ENCODE results near the gene CFAP221.

Gene CFAP221

DNA sequence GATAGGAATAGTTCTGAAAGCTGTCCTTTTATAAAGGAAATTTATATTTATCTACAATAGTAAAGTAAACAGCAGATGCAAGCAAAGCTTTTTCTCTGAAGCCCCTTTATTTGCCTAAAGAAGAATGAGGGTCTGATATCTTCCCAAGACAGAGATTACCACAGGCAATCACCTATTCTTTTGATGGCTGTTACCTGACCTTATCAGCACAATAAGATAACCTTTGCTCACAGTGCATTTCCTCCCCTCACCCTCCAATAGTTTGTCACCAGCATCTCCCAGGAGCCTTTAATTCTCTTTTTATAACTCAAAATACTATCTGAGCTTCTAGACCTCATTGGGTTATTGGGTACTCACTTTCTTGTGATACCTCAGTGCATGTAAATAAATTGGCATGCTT, 6.5 kb upstream of the CFAP221 start:
- DNase-seq, result no peak

DNA sequence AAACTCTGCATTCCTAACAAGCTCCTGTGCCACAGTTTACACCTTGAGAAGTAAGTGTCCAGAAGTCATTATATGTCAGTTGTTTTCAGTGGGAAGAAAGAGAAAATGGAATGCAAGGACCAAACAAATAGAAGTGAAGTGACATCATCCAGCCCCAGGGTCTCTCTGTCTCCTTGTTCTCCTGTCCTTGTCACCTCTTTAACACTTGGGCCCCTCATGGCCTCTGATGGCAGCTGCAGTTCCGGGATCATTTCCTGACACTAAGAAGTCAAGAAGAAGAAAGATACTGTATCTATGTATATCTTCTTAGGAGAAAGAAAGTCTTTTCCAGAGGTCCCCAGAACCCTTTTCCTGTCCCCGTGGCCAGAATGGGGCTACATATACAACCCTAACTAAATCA, 2.8 kb upstream of the CFAP221 start:
- no peak for DNase-seq

DNA sequence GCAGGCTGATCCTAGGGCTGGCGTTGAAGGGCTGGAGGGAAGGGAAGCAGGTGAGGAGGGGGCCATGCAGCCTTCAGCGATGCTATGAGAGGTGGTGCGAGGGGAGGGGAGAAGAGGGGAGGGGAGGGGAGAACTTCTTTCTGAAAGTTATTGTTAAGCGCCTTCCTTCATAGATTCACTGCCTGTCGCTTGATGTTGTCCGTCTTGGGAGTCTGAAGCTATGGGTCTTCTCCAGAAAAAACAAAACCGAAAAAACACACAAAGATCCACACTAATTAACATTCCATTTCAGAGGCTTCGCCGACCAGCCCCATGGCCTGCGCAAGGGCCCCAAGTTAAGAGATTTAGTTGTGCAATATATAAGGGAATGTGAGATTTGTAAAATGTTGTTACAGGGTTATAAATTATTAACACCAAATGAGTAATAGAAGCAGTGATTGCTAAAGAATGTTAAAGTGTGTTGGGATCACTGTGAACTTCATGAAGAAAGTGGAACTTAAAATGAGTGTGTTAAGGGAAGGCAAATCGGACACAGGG, 758 bp downstream of the CFAP221 start:
- no peak for DNase-seq

DNA sequence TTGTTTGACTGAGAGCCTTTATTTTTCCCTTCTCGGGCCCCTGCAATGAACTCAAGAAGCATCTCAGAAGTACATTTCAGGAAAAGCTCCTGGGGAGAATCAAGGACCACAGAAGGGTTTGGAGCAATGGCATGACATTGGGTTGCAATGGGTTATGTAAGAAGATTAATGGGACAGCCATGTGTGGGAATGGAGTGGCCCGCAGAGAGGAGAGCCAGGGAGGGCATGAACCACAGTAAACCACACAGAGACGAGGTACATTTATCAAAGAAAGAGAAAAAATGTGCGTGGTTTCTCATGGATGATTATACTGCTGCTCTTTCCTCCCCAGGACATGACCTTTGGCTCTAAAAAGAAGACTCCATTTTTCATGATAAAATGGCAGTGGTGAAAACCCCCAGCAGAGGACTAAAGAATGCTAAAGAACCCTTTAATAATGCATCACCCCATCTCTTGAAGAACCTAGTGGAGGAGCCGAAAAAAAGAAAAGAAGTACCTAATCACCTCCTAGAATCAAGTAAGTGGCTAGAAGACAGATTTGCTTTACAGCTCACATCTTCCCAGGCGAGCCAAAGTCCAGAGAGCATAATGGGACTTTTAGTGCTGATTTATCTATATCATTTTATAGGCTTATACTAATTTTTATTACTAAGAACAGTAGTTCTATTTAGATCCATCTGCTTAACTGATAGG, 1.7 kb downstream of the CFAP221 start:
- DNase-seq, result no peak

DNA sequence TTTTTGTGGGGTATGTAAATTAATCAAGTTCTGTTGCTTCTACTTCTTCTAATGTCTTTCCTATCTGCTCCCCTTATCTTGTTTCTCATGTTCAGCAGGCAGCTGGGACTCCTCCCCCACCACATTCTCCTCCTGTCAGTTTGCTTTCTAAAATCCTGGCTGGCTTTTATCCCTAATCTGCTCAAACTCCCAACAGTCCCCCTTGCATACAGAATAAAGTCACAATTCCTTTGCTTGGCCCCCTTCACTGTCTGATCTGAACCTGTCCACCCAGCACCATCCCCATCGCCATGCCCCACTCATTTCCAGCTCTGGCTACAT, 2.2 kb downstream of the CFAP221 start:
- DNase-seq, result no peak

DNA sequence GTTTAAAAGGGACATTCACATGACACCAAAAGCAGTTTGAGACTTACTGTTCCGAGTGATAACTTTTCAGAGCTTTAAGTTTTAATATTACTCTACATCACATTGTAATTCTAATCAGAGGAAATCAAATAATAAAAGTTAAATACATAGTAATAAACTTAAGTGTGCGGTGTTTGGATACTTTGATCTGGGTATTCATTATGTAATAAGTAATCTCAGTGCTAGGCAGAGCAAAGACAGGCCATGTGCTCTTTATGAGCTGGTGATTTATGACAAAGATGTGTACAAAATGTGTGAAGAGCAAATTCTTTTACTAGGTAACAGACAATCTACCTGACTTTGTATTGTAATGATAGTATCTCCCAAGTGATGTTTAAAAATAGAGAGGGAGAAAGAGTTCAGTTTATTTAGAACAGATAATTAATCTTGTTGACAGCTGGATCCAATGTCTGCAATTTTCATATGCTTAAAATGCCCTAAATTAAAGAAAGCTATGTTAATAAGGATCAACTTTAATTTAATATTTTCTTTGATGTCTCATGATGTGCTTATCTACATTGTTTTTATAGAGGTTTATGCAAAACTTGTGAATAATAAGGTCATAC, 4.4 kb downstream of the CFAP221 start:
- no peak for DNase-seq

DNA sequence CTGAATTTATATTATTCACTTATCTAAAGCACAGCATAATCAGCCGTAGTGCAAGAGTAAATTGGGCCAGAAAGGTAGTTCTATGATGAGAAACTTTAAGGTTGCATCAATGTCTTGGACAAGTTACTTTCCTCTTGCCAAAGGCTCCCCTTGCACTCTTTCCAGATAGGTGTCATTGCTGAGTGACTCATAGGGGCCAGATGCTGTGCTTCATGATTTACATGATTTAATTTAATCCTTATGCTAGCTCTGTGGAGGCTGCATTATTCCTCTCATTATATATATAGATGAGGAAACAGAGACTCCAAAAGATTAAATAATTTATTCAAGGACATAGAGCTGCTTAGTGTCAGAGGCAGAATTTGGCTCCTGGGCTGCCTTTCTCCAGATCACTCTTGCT, 5.0 kb downstream of the CFAP221 start:
- no peak for DNase-seq

DNA sequence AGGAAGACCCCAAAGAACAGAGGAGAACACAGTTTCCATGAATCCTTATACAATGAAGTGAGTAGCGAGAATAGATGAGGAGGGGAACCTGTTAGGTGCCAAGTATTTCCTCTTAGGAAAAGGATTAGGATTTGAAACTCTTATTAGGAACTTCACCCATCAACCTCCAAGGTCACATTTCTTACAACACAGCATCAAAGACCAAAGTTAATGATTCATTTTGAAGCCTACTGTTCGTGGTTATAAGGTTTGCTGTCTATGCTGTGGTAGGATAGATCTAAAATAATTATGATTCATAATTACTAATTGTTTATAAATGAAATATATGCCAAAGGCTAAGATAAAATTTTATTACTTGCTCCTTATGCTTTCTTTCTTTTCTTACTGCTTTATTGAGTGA, 6.1 kb downstream of the CFAP221 start:
- no peak for DNase-seq

DNA sequence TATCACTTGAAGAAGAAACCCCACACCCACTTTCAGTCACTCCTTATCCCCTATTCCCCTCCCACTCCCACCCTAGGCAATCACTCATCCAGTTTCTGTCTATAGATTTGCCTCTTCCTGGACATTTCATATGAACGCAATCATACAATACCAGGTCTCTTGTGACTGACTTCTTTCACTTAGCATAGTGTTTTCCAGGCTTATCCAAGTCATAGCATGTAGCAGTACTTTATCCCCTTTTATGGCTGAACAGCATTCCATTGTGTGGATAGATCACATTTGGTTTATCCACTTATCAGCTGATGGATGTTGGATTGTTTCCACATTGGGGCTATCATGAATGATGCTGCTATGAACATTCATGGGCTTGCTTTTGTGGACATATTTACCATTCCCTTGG, 6.6 kb downstream of the CFAP221 start:
- DNase-seq, result no peak

DNA sequence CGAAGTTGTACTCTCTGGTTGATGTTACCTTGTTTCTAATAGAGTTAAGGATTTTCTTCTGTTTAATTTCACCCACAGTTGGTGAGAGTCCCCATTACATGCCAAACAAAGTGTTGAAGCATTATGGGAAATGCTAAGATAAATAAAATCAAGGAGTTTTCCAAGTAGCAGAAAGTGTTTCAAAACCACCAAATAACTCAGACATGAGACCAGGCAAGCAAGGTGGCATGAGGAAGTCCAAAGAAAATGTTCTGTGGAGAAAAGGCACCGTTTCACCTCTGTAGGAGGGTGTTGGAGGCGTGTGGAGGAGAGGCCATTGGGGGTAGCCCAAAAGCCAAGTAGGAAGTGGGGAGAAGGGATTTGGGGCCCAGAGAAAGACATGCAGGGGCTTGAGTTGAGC, 8.7 kb downstream of the CFAP221 start:
- DNase-seq, result no peak

DNA sequence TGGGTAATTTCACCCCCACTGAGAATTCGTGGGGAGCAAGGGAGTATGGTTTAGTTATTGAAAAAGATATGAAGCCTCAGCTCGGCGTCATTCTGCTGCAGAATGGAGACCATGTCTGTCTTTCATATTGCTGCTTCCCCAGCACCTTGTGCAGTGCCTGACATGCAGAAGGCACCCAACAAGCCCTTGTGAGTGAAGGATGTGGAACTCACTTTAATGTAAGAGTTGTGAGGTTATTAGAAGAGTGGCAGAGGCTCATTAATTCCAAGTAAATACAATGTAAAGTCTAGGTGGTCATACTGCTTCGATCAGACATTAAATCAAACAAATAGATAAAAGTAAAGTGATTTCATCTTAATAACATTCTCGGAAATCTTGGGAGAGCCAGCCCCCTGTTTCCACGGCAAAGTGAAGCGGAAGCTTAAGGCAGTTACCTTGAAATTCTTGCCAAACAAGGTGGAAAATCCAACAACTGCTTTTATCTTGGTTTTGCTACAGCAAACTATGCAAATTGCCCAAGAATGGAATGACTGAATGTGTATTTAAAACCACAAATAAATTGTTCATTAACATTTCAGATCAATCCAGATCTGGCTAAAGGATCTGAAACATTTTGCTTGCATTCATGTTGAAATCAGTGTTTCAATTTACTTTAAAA, 9.6 kb downstream of the CFAP221 start:
- DNase-seq, result no peak

DNA sequence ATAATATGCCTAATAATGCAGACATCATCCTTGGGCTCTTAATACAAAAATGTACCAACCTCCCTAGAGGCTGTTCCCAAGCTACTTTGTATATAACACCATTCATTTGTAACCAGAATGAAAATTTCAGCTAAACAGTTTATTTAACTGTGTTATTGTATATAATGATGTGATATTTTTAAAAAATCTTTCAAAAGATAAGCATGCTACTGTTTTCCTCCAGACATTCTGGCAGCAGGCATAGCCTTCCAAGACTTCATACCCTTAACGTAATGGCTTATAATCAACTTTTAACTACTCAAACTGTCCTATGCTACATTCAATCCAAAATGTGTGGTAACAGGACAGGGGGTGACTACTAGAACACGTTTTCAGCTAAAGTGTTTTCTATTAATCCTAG, 21.2 kb downstream of the CFAP221 start:
- no peak for DNase-seq

DNA sequence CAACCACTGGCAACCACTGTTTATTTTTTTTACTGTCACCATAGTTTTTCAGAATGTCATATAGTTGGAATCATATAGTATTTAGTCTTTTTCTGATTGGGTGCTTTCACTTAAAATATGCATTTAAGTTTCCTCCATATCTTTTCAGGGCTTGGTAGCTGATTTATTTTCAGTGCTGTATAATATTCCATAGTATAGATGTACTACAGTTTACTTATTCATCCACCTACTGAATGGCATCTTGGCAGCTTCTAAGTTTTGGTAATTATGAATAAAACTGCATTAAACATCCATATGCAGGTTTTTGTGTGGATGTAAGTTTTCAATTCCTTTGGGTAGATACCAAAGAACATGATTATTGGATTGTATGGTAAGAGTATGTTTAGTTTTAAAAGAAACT, 23.0 kb downstream of the CFAP221 start:
- DNase-seq, result no peak

DNA sequence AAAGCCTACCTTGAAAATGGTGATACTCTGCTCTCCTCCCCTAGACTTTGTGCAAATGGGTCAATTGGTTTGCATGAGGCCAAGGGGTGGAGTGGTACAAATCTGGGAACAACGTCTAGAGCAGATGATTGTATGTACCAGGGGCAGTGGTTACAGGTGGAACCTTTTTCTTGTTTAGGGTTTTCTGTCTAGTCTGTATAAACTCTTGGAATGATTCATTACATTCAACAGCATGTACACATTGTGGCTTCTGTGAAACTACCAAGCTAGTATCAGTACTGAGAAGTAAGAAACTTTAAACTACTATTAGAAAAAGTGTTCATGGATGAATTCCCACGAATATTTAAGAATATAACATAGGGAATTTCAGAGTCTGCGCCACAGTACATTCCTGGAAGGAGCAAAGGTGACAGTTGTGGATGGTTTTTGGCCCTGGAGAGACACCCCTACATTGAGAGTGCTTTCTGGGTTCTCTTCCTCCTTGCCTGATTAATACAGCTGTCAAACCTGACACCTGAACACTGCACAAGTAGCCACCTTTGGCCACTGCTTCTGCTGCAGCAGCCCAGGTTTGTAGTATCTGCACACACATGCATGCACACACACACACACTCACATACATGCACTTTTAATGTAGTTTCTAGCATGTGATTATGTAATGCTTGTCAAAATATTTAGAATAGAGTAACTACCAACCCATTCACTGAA, 30.0 kb downstream of the CFAP221 start:
- DNase-seq, result no peak

DNA sequence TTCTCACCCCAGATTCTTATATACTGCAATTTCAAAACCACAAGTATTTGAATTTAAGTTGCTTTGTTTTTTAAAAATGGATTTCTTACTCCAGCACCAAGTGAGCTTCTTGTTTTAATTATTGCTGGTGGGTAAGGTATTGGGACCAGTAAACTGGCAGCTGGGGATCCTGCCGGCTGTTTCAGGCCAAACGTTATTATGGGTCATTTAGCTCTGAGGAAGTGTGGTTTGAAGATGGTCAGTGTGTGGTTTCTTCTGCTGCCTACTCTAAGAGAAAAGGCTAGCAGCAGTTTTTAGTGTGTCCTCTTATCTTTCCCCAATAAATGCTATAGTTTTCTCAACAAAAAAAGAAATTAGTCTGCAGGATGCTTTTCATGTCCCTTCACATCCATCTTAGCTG, 30.6 kb downstream of the CFAP221 start:
- no peak for DNase-seq

DNA sequence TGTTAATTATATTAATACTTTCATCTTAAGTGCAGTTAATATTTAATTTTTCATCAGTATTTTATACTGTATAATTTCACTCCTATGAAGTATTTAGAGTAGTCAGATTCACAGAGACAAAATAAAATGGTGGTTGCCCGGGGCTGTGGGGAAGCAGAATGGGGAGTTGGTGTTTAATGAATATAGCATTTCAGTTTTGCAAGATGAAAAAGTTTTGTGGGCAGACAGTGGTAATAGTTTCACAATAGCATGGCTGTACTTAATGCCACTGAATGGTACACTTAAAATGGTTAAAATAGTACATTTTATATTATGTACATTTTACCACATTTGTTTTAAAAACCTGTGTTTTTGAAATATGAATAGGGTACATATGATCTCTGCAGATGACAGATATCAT, 31.2 kb downstream of the CFAP221 start:
- no peak for DNase-seq

DNA sequence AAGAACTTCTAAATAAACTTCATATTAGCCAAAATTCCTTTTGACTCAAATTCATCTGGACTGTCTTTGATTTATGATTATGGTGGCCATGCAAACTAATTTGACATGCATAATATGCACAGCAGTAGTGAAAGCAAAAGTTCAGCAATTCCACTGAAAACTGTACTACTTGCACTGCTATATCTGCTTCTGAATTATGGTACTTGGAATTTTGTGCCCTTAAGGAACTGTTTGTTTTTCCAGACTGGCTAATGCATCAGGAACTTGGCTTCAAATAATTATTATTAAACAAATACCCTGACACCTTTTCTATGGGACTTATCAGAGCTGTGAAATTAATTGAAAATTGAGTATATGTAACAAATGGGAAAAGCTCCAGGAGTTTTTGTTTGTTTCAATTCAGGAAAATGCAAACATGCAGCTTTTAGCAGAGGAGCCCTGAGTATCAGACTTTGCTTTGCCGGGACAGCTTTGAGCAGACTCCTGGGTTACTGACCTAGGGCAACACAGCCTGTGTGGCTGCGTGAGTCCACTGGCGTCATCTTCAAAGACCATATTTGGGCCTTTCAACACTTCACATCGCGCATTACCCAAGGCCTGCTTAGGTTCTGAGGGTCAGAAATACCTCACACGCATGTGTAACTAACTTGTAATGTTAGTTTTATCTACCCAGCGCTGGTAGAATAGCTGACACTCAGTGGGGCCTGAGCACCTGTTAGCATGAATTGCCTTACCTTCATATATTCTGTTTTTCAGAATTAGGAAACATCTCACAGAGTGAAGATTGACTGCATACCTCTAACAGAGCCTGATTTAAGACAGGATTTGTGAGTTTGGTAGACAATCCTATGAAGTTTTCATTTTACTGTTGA, 35.4 kb downstream of the CFAP221 start:
- DNase-seq, result no peak

DNA sequence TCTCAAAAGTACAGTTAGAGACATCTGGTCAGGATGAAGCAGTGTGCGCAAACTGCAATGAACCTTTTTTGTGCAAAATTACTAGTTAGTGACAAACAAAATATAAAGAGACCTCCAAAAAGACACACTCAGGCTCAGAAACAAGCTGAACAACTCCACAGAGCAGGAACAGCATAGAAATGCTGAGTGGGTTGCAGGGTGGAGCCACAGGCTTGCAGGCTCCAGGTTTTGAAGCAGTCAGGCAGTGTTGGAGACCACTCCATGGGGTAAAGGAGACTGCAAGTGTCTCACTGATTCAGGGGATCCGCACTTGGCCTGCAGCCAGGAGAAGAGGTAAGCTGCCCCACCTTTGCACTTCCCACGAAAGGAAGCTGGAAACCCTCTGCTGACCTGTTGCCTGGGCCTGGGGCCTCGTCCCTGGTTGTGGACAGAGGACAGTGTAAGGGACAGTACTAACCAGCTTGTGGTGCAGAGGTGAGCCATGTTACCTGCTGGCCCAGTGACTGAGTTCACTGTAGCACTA, 36.4 kb downstream of the CFAP221 start:
- no peak for DNase-seq

DNA sequence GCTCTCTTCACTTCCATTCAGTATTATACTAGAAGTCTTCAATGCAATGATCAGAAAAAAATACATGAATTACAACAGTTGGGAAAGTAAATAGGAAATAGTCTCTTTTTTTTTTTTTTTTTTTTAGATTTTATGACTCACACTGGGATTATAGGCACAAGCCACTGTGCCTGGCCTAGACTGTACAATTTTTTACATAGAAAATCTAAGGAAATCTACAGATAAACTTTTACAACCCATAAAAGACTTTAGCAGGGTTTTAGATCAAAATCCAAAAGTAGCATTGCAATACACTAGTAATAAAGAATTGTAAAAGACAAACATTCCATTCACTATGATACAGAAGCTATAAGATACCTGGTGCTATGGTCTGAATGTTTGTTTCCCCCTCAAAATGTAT, 39.0 kb downstream of the CFAP221 start:
- DNase-seq, result no peak

DNA sequence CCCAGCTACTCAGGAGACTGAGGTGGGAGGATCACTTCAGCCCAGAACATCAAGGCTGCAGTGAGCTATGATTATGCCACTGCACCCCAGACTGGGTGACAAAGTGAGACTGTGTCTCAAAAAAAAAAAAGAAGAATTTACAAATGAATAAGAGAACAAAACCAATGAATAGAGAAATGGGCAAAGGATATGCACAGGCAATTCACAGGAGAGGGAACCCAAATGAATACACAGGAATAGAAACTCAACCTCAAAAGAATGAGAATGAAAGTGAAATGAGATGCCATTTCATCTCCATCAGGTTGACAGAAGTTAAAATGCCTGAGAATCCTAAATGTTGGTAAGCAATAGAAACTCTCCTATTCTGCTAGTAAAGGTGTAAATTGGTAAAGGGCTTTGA, 40.2 kb downstream of the CFAP221 start:
- no peak for DNase-seq

DNA sequence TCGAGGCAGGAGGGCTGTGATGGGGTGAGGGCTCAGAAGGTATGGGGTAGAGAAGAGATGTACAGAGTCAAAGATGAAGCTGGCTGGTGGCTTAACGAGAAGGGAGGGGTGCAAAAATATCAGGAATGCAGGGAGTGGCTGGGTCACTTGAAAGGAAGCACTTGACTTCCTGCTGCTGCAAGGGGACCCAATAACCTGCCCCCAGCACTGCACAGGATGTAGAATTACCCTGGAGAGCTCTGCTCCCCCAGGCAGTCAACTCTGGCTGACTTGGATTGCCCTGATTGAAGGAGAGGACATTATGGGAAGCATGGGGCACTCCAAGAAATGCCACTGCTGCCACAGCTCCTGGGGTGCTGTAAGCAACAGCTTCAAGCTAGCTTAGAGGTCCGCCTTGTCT, 41.8 kb downstream of the CFAP221 start:
- DNase-seq, result no peak

DNA sequence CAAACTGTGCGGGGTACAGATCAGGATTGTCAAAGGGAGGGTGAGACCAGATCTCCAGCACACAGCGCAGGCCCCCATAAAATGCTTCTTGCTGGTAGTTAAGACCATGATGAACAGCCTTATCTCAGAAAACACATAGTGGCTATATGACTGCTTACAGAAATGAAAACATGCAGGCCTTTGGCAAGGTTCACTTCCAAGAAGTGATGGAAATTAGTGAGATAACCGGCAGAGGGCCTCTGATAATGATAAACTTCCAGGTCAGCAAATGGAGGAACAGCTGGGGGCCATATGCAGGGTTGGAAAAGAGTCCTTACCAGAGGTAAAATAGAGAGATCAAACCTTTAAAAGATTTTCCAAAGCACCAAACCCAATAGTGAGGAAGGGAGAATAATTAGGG, 46.6 kb downstream of the CFAP221 start:
- no peak for DNase-seq

DNA sequence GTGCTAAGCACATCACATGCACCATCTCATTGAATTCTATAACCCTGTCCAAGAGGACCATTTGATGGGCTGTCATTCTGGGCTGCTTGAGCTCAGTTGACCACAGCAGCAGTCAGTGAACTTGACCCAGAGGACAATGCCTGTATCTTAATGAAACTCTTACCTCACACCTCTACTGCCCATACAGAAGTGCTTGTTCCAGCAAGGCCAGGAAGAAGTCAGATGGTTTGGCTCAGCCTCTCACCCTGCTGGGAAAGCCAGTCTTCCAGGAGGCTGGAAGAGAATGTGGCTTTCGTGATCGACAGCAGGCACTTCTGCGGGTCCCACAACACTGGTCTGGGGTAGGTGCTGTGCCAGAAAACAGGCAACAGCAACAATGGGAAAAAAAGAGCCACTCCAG, 47.3 kb downstream of the CFAP221 start:
- no peak for DNase-seq

All from stimulated activated CD4-positive, alpha-beta T cell treated with anti-CD3 and anti-CD28 coated beads, Interleukin-4, amount 100 ng/mL, for 24 hours (primary cell).